Caco-2 (cell line): ENCODE data around the gene GABRD. TPM values are rescaled to one million over a fixed set of nuclear protein-coding genes. Genes with fewer than 3 reads are reported as not detected.

ENCODE experiments used
- BruUV-seq: library from RNA; stranded (reverse); fragments of 400-500 nt; replicated peaks from 2 replicates; lab custom pipeline; 2021; lab: Mats Ljungman, UMichigan
- CTCF ChIA-PET: fragments of 300-600 bp; sonication (Branson Sonifier 250); formaldehyde crosslinking; loops from one replicate; lab custom pipeline; 2022; ENCODE audit warnings: antibody characterized with exemption; lab: Charles Lee
- POLR2A ChIA-PET: fragments of 300-600 bp; sonication (Branson Sonifier 250); formaldehyde crosslinking; loops from one replicate; lab custom pipeline; 2022; ENCODE audit warnings: antibody characterized with exemption; lab: Charles Lee
- DNase-seq, 2 experiments: peaks; one replicate each; pipeline versions ENCODE4 v3.0.0 to v3.0.0-alpha.2; 2020 to 2022
- H3K27me3 ChIP-seq: replicated peaks from 2 replicates; pipeline ENCODE4 v1.6.0; 2011; ENCODE audit warnings: low read length; ENCODE audit not compliant: control insufficient read depth, insufficient read depth
- H3K36me3 ChIP-seq: 2 replicates; pipeline ENCODE4 v1.5.1; 2011; ENCODE audit warnings: low read length; ENCODE audit not compliant: control insufficient read depth, insufficient read depth
- H3K4me1 ChIP-seq: fragments of 250-450 bp; sonication (Bioruptor Pico); 2 replicates; pipeline ENCODE4 v1.5.1; 2020; ENCODE audit warnings: mild to moderate bottlenecking
- H3K4me3 ChIP-seq: 2 replicates; pipeline ENCODE4 v1.5.1; 2011; ENCODE audit warnings: low read depth, mild to moderate bottlenecking, control low read depth, low read length
- H3K9me3 ChIP-seq: fragments of 250-450 bp; sonication (Bioruptor Pico); 2 replicates; pipeline ENCODE4 v1.5.1; 2020; ENCODE audit warnings: mild to moderate bottlenecking, moderate library complexity
- H3K27ac Mint-ChIP-seq: one replicate; pipeline ENCODE4 v1.8.0; 2022; ENCODE audit warnings: mixed read lengths; ENCODE audit not compliant: unreplicated experiment
- H3K27me3 Mint-ChIP-seq: one replicate; pipeline ENCODE4 v1.8.0; 2022; ENCODE audit warnings: mixed read lengths; ENCODE audit not compliant: insufficient read depth, unreplicated experiment
- H3K36me3 Mint-ChIP-seq: one replicate; pipeline ENCODE4 v1.8.0; 2022; ENCODE audit warnings: mild to moderate bottlenecking, mixed read lengths; ENCODE audit not compliant: insufficient read depth, unreplicated experiment
- H3K4me1 Mint-ChIP-seq: one replicate; pipeline ENCODE4 v1.8.0; 2022; ENCODE audit warnings: low read depth, mixed read lengths; ENCODE audit not compliant: unreplicated experiment
- H3K4me3 Mint-ChIP-seq: one replicate; pipeline ENCODE4 v1.8.0; 2022; ENCODE audit warnings: mild to moderate bottlenecking, moderate library complexity, mixed read lengths; ENCODE audit not compliant: unreplicated experiment
- H3K9me3 Mint-ChIP-seq: one replicate; pipeline ENCODE4 v1.8.0; 2022; ENCODE audit warnings: mixed read lengths; ENCODE audit not compliant: unreplicated experiment
- CTCF ChIP-seq, 2 experiments: fragments of 200-600 bp in 1 of 2; IDR thresholded peaks; 1 replicate in 1 of 2; 2 replicates in 1 of 2; pipeline versions ENCODE4 v1.5.1 to v1.8.0; 2011 to 2022; ENCODE audit warnings: antibody characterized with exemption in 1 of 2, control low read depth in 1 of 2, inconsistent platforms in 1 of 2, low read depth in 1 of 2, low read length in 1 of 2, mild to moderate bottlenecking in 1 of 2, moderate library complexity in 1 of 2; ENCODE audit not compliant: insufficient read depth in 1 of 2, severe bottlenecking in 1 of 2, unreplicated experiment in 1 of 2
- intact Hi-C: fragments of 100-400 bp; cut with micrococcal nuclease; formaldehyde crosslinking; loops from one replicate; pipeline ENCODE4 v1.10.0; 2022; ENCODE audit not compliant: unreplicated experiment
- total RNA-seq: library from RNA; stranded (reverse); gene quantifications from 2 replicates; pipeline ENCODE4 v1.2.3, GENCODE V29; 2022

Gene GABRD
- total RNA-seq, 1 experiment from 2014 or later: 0.34 TPM

- H3K9me3 ChIP-seq: no peaks in the 10 kb centered on the region
- no peaks in the 10 kb centered on the region for H3K36me3 ChIP-seq
- Mint-ChIP-seq H3K36me3 (no peaks in the 10 kb centered on the region), H3K27me3 (no peaks in the 10 kb centered on the region), H3K9me3 (no peaks in the 10 kb centered on the region), H3K4me1 (no peaks in the 10 kb centered on the region), H3K27ac (no peak overlapping the region), H3K4me3 (no peak overlapping the region)
- ChIA-PET CTCF (interaction anchor here (1.3 kb wide), 1 partner anchor 79 kb away, joined by 3 read pairs; no protein-coding TSS in a partner anchor), POLR2A (no interaction called here)
- no peaks in the 10 kb centered on the region for H3K4me1 ChIP-seq
- intact Hi-C loops: no loop called here
- no peak overlapping the region for H3K4me3 ChIP-seq
- H3K27me3 ChIP-seq: no peaks in the 10 kb centered on the region
- DNase-seq: no peak
- TF ChIP-seq CTCF (IDR thresholded peaks at IDR 0.05; ENCODE audit: insufficient read depth in 1 of 2, low read depth in 1 of 2, low read length in 1 of 2, severe bottlenecking in 1 of 2, unreplicated experiment in 1 of 2): no peak
- no TSS peak for BruUV-seq
These were observed 20.1 kb downstream of the GABRD start for GRCh38 chr1:2039251-2039650.

- TF ChIP-seq CTCF (IDR thresholded peaks at IDR 0.05; ENCODE audit: insufficient read depth in 1 of 2, low read depth in 1 of 2, low read length in 1 of 2, severe bottlenecking in 1 of 2, unreplicated experiment in 1 of 2): no peak
- H3K36me3 ChIP-seq: no peaks in the 10 kb centered on the region
- H3K27me3 ChIP-seq: no peaks in the 10 kb centered on the region
- POLR2A ChIA-PET: no interaction called here
- no peaks in the 10 kb centered on the region for H3K36me3 Mint-ChIP-seq
- no peaks in the 10 kb centered on the region for H3K9me3 ChIP-seq
- peaks cover 7% of the 10 kb centered on the region for H3K4me1 ChIP-seq
- no peak for DNase-seq
- no peak overlapping the region for H3K27ac Mint-ChIP-seq
- intact Hi-C loops: no loop called here
- BruUV-seq: no TSS peak
- no peak overlapping the region for H3K4me3 ChIP-seq
- no peaks in the 10 kb centered on the region for H3K4me1 Mint-ChIP-seq
- no peaks in the 10 kb centered on the region for H3K9me3 Mint-ChIP-seq
- H3K4me3 Mint-ChIP-seq: no peak overlapping the region
- H3K27me3 Mint-ChIP-seq: no peaks in the 10 kb centered on the region
- CTCF ChIA-PET: no interaction called here
These were observed 22.2 kb downstream of the GABRD start for GRCh38 chr1:2041305-2041704.

GRCh38 chr1:2041887-2042286 is 22.7 kb downstream of the GABRD start:
- H3K4me1 Mint-ChIP-seq: no peaks in the 10 kb centered on the region
- no peaks in the 10 kb centered on the region for H3K36me3 Mint-ChIP-seq
- no peak overlapping the region for H3K4me3 Mint-ChIP-seq
- H3K27me3 Mint-ChIP-seq: no peaks in the 10 kb centered on the region
- no peak for TF ChIP-seq CTCF (IDR thresholded peaks at IDR 0.05; ENCODE audit: insufficient read depth in 1 of 2, low read depth in 1 of 2, low read length in 1 of 2, severe bottlenecking in 1 of 2, unreplicated experiment in 1 of 2)
- no peaks in the 10 kb centered on the region for H3K36me3 ChIP-seq
- CTCF ChIA-PET: no interaction called here
- H3K27me3 ChIP-seq: no peaks in the 10 kb centered on the region
- intact Hi-C loops: no loop called here
- no peak overlapping the region for H3K27ac Mint-ChIP-seq
- no peaks in the 10 kb centered on the region for H3K9me3 ChIP-seq
- DNase-seq: no peak
- H3K4me1 ChIP-seq: peaks cover 7% of the 10 kb centered on the region
- POLR2A ChIA-PET: no interaction called here
- H3K9me3 Mint-ChIP-seq: no peaks in the 10 kb centered on the region
- BruUV-seq: no TSS peak
- H3K4me3 ChIP-seq: no peak overlapping the region
